Fibroblast of skin of left quadriceps (primary cell): ENCODE measurements around the gene IL1RAPL1.
A peak's percentile ranks its signal among the peaks of the same experiment; 100 is the strongest.

Source experiments
- DNase-seq, 2 experiments: peaks; one replicate each; pipeline ENCODE4 v3.0.0-alpha.2; 2013; ENCODE audit warnings: low read depth in 2 of 2

IL1RAPL1 gene

GRCh38 chrX:29880977-29881376 is 1293.7 kb downstream of the IL1RAPL1 start:
- DNase-seq = no peak

GRCh38 chrX:29890004-29890403 is 1302.8 kb downstream of the IL1RAPL1 start:
- no peak for DNase-seq

- no peak for DNase-seq
These were observed 1303.5 kb downstream of the IL1RAPL1 start for GRCh38 chrX:29890646-29891200.

GRCh38 chrX:29902004-29902403 is 1314.8 kb downstream of the IL1RAPL1 start:
- no peak for DNase-seq

DNA sequence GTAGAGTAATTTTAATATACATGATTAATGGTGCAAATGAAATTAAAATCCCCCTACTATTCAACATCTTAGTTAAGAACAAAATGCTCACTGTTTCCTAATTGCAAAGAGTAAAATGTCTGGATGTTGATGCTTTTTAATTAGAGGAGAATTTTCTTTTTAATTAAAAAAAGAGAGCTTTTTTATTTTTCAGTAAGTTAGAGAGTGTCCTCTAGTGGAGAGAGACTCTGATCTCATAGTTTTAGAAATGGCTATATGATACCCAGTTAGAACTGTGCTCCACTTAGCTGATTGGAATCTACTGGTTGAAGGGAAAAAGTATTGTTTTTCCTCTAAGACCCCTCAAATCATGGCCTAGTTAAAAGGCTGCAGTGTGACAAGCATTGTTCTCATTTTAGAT is 1316.1 kb downstream of the IL1RAPL1 start:
- no peak for DNase-seq

GRCh38 chrX:29911673-29912072 is 1324.4 kb downstream of the IL1RAPL1 start:
- no peak for DNase-seq

- DNase-seq = no peak
These were observed 1326.4 kb downstream of the IL1RAPL1 start for GRCh38 chrX:29913647-29914046.

DNA sequence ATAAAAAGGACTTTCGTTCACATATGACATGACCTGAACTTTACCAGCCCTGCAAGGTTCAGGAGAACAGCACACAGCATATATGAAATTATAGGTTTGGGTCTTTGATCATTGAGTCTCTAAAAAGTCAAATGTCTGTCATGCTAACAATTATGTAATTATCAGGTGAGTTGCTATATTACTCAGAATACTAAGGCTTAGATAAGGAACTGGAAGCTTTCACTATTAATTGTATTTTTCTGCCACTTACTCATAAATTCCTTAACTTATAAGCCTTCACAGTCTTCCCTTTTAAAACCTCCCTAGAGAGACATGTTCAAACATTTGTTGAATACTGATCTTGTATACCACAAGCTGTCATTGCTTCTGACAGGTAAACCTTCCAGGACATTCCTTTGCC is 1335.4 kb downstream of the IL1RAPL1 start:
- no peak for DNase-seq

DNA sequence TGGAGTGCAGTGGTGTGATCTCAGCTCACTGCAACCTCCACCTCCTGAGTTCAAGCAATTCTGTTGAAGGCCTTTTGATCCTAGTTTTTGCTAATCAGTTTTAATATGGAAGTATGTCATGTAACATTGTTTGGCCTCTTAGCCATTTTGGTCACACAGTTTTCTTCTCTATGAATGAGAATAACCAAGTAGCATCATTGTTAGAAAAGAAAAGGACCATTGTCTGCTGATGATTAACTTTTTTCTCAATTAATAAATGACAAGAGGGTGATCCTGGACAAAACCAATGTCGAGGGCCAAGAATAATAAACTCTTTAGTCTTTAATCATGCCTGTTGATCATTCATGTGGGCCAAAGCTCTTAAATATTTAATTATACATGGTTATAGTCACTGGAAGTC is 1338.8 kb downstream of the IL1RAPL1 start:
- no peak for DNase-seq

DNA sequence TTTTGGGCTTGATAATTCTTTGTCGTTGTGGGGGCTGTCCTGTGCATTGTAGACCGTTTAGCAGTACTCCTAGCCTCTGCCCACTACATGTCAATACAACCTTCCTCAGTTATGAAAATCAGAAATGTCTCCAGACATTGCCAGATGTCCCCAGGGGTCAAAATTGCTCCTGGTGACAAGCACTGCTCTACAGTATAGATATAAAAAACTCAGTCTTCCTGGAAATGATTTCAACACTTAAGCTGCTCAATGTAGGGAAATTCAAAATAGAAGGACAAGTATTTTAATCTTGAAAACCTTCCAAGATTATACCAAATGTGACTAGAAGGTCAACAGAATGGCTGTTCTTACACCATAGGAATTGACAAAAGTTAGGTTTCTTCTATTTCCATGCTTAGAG is 1339.4 kb downstream of the IL1RAPL1 start:
- no peak for DNase-seq

DNA sequence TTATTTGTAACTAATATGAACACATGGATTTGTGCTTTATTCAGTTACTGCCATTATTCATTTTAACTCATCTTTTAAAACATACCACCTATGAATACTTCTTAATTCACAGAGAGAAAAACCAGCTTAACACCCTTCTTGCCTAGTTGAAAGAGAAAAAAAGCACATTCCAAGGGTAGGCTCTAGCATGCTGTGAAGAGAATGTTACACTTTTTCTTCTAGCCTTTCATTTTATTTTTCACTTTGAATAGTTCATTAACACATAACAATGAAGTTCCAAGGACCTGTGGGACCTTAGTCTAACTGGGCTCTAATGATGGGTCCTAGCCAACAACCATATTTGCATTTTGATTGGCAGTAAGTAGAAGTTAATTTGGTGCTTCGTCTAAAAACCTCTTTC is 1348.2 kb downstream of the IL1RAPL1 start:
- no peak for DNase-seq

DNA sequence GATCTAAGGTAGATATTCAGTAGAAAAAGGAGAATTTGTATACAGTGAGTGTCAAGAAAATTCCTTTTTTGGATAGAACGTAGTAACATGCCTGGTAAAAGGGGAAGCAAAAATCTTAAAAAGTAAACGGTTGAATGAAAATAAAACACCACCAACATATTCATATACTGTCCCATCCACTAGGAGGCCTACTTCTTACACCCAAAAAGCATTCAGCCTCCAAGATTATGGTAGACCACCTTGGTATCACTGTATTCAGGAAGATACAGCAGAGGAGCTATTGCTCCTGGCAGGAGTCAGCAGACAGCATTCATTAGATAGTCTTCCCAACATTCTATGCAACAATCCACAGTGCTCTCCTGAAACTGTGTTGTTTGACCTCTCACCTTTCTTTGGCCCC is 1353.5 kb downstream of the IL1RAPL1 start:
- DNase-seq = no peak

GRCh38 chrX:29941287-29941686 is 1354.0 kb downstream of the IL1RAPL1 start:
- no peak for DNase-seq

DNA sequence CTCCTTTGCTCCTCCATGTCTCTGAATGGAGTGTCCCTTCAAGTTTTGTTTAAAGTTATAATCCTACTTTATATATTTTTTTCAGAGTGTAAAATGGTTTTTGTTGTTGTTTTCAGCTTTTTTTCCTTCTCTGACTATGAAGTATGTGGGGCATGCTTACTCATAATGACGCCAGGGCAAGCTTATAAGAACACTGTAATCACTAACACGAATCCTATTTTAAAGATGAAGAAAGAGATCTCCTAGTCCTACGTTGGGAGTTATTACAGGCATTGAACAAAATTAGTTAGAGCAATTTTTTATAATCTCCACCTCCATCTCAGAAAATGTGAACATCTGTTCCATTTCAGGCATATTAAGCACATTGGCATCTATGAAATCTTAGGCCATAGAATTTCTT is 1360.0 kb downstream of the IL1RAPL1 start:
- DNase-seq = no peak

DNA sequence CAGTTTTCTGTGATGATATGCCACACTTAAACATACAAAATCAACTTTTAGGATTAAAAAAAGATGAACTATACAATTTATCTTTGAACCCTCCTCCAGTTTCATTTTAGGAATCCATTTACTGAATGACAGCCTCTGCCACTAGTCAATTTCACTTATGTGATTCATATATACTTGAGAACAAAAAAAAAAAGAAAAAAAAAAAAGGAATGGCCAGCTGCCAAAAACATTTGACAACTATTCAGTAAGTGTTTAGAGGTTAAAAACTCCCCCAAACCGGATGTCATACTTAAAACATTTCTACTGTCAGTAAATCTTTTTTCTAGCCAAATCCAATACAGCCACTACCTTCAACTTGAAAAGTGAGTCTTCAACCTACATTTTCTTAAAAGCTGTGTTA is 1361.4 kb downstream of the IL1RAPL1 start:
- peak; percentile 15 to 17 for DNase-seq

DNA sequence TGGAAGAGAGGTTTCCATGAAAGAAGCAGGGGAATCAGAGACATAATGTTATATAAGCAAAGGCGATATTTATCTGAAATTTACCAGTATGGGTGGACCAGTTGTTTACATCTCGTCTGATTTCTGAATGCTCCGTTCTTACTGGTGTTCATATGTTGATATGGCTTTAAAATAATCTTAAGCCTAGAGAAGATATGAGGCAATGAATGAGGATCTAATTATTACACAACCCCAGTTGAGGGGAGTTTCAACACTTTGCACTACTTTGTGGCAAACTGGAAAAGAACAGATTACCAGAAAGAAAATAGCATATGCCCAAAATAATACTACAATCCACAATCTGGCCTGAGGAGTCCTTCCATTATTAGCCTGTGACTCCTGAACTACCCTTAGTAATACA is 1364.8 kb downstream of the IL1RAPL1 start:
- no peak for DNase-seq

GRCh38 chrX:29962061-29962460 is 1374.8 kb downstream of the IL1RAPL1 start:
- no peak for DNase-seq

GRCh38 chrX:29965634-29966033 is 1378.4 kb downstream of the IL1RAPL1 start:
- no peak for DNase-seq

- DNase-seq = no peak
These were observed 1404.8 kb downstream of the IL1RAPL1 start for GRCh38 chrX:29992083-29992482.

DNA sequence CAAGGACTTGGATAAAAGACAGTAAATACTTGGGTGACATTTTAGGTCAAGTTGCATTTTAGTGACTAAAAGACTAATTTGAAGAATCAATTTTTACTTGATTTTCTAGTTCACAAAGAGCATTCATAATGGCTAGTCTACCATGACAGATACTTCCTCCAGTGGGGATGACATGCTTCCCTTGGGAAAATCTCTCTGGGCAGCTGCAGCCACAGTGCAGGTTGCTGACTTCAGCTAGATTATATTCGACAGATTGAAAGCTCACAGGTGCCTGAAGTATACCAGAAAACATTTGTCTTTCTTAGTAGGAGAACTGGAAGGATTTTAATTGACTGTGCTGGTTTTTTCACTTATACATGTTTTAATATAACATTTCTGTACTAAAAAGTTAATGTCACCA is 1418.6 kb downstream of the IL1RAPL1 start:
- DNase-seq = no peak
